Left hindlimb (tissue), 1 donor: Measurements from ENCODE around the gene GABRG3.

ENCODE experiments used
- DNase-seq: peaks from one replicate; pipeline ENCODE4 v3.0.0-alpha.2; 2018

GABRG3 gene

DNA sequence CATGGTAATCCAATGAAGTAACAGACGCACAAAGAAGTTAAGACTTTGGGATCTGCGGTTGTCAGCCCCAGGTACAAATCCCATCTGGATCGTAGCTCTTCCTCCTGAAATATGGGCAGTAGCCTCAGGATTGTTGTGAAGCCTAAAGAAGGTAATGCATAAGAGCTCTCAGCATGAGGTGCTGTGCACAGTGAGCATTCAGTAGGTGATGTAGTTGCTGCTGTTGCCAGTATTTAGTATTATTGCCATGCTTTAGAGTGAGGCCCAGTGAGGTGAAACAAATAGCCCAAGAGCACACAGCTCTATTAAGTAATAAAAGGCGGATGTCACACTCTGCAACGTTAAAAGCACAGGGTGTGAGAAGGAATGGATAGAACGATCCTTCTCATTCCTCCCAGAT lies 225.7 kb downstream of the GABRG3 start:
- no peak for DNase-seq

DNA sequence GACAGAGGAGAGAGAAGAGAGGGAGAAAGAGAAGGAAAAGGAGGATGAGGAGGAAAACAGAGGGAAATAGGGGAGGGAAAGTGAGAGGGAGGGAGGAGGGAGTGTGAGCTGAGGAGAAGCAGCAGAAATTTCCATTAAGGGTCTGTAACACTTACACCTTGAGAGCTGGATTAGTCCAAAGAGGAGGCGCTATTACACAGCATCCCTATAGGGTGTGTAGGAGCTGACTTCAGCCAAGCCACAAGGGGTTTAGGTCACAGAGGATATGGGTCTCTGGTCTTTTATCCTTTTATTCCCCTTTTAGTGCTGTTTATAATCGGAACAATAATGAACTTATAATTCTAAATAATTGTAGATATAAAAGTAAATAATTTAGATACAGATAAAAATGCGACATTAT lies 230.4 kb downstream of the GABRG3 start:
- DNase-seq, result no peak

DNA sequence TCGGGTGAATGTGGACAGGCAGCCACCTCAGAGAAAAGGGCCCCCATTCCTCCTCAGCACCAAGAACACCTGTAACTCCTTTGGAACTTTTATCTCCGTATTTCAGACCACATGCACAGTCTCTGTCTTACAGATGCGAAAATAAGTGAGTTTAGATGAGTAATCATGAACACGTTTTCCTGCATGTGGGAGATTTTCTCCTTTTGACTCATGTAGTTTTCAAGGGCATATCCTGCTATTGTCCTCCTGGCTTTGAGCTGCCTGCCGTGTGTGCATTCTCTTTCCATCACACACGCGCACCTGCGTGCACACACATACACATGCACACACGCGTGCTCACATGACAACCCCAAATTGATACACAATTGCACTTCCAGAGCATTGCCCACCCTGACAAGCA lies 239.2 kb downstream of the GABRG3 start:
- DNase-seq, result no peak

DNA sequence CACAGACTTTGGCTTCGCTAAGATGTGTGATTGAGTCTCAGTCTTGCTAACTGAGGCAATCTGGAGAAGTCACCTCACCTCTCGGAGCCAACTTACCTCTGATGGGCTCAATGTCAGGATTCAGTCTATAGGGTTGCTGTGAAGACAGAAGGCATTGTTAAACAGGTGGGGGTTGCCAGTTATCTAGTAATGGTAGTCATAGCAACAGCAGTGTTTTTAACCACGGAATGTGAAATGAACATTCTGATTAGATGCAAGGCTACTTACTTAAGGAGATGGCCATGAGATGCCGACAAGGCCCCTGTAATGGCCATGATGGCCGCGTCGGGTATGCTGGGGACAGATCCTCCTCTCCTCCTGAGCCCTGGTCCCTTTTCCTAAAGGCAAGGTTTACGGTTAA lies 243.1 kb downstream of the GABRG3 start:
- DNase-seq, result no peak

DNA sequence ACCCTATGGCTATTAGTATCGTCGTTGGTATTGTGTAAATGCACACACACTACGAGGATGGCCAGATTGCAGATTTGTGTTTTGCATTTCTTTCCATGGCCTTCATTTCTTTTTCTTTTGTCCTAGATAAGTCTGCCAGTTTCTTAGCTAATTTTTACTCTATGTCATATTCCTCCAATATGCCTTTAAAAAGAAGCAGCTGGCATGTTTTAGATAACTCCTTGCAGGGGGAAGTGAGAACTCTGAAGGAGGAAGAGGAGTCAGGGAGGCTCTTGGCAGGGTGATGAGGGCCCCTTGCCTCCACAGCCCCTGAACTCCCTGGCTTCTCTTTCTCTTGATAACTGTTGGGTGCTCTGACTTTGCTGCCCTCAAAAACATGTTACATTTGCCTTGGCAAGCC lies 244.0 kb downstream of the GABRG3 start:
- no peak for DNase-seq

DNA sequence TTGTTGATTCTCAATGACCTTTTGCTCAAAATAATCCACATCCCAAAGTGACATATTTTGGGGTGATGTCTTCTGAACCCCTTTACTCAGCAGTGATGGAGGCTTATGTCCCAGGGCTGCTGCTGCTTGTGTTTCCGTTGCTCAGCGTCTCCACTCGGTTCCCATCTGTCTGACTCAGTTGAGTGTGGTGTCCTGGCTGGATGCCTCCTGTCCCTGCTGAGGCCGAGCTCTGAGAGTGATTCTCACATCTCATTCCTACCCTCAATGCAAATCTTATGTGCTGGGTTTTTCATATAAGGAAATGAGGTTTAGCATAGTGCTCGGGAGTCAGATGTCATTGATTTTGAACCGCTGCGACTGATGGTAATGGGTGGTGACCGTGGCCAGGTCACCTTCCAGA lies 247.4 kb downstream of the GABRG3 start:
- no peak for DNase-seq

DNA sequence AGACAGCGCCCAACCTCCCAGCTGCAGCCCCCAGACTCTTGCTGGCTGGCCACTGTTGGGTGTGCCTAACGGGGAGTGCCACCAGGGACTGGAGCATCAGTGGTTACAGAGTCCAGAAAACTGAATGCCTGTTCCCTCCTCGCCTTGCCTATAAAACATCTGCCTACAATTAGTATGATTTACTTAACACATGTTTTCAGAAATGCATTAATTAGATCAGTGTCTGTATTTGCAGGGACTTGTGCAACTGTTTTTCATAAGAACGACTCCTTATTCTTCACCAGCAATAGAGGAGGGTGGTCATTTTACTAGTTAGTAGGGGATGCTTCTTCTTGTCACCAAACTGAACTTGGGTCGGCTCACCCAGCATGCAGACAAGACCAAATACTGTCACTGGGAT lies 248.7 kb downstream of the GABRG3 start:
- no peak for DNase-seq

DNA sequence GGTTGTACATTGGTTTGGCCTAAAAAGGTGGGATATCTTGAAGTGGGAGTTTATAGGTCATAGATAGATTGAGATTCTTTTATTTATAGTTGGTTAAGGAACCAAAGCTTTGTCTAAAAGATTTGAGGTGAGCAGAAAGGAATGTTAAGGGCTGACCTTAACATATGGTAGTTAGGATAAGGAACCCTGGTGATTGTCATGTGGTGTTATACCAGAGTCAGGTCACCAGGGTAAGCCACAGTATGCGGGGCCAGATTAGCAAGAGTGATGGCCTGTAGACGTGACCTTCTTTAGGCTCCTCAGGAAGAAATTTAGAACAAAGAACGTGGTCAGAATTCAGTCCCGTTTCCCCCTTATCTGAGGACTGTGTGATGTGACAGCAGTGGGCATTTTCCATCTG lies 249.2 kb downstream of the GABRG3 start:
- no peak for DNase-seq

DNA sequence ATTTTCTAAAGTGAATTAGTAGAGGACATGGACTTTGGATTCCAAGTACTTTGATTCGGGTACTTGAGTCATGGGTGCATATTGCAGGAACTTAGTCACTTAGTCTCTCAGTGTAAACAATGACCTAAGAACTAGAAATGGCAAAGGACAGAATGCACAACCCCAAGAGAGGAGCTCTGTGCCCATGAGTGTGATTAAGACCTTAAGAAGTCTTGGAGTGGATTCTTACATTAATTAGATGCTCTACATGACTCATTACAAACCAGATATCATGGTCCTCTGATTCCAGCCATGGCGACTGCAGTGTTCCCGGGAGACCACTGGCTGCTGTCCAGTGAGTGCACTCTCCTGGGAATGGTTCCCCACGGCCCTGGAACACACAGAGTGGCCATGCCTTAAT lies 251.5 kb downstream of the GABRG3 start:
- no peak for DNase-seq

DNA sequence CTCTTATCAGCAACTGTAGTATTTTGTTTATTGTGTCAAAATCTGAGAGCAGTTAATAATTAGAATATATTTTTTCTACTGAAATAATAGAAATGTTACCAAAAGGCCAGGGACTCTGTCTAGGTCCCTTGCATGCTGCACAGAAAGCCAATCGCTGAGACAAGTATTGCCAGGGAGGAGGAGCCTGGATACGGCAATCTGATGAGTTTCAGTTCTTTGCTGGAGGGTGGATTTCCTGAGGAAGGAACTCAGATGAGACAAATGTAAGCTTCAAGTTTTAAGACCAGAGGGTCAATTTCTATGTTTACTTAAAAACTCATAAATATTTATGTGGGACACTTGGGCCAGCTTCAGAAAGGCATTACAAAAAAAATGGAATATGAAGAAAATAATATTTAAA lies 252.2 kb downstream of the GABRG3 start:
- no peak for DNase-seq

DNA sequence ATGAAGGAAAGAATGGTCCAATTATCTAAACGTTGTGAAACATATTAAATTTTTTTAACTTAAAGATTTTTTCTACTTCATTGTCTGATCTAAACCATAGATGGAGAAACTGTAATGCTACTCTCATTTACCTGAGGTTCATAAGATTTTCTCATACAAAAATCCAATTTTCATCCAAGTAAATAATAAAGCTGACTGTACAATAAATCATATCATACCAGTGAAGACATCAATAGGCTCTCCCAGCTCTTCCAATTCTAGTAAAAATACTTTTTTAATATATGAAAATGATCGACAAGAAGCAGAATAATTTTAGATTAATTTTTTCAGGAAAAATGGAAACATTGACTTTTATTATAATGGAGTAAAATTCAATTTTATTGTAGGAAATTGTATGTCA lies 260.8 kb downstream of the GABRG3 start:
- DNase-seq, result no peak

DNA sequence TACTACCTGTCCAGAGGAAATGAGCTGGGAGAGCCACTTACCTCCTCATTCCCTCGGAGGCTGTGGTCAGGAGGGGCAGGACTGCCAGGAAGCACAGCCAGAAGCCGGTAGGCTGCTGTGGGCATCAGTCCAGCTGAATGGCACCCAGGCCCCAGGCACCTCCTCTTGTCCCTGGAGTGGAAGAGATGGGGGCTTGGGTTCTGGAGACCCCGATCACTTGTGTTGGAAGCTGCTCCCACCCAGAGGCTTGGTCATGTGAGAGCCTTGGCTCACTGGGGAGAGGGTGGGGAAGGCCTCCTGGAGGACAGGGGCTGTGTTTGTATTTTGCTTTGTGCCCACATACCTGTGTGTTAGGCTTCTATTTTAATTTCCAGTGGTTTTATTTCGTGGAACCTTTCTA lies 261.9 kb downstream of the GABRG3 start:
- no peak for DNase-seq

DNA sequence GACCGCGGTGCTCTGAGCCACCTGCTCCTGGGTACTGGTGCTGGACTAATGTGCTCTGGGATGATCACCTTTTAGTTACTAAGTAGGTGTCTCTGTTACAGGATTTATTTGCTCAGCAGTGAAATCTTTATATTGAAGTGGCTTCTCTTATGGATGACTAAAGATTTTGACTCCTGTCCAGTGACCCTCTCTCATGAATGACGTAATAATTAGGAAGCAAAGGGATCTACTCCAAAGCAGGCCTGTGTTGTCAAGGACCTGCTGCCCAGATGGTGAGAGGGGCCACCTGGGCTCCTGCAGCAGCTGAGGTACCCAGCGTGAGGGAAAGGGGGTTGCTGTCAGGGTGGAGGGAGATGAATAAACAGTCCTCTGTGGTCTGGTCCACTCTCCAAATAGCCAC lies 263.6 kb downstream of the GABRG3 start:
- DNase-seq, result no peak

DNA sequence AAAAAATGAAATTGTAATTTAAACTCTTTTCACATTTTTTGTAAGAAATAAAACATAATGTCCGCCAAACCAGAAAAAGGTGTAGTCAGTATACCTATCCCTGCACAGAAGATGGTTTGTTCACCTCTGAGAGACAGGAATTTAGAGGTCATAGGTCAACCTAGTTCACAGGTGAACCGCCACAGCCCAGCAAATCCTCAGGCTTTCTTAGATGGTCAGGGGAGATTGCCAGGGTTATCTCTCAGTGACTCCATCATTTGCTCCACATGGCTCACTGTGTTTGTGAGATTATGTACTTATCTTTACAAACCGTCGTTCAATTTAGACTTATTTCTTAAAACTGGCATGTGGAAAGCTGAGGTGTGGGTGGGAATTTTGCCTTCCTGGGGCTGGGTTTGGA lies 264.2 kb downstream of the GABRG3 start:
- DNase-seq, result no peak

DNA sequence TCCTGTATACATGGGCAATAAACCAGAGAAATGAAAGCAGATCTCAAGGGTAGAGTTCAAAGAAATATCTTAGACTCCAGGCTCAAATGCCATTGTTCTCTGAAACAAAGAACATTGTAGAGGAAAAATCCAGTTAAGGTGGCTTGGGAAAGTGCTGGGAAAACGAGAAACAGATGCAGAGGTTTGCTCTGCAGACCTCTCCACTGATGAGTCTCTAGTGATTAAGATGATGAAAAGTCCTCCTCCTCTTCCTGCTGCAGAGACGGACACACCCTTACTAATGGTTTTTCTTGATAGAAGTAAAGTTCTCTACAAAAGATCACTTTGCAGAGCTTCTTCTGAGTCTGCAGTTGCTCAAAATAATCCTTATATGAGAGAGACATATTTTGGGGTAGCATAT lies 264.7 kb downstream of the GABRG3 start:
- DNase-seq, result no peak

DNA sequence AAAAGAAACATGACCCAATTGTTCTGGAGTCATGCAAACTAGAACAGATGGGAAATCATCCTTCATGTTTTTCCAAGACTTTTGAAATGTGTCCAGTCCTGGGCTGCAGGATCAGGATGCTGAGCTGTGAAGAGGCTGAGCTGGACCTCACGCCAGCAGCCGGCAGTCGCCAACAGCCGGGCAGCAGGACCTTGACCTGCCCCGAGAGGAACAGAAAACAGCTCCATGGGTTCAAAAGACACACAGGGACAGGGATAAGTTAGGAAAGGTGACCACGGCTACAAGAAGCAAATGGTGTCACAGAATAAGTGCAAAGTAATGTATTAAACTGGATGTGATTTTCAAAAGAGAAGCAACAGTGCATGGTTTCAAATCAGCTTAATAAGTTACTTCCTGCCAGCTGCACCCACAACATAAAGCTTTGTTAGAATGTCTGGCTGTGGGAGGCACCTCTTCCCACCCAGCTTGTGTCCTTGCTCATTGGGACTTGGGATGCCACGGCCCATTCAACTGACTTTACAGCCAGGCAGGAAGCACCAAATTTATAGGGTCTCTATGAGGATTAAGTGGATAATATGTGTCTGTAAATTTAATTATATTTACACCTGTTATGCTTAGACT lies 266.4 kb downstream of the GABRG3 start:
- no peak for DNase-seq

DNA sequence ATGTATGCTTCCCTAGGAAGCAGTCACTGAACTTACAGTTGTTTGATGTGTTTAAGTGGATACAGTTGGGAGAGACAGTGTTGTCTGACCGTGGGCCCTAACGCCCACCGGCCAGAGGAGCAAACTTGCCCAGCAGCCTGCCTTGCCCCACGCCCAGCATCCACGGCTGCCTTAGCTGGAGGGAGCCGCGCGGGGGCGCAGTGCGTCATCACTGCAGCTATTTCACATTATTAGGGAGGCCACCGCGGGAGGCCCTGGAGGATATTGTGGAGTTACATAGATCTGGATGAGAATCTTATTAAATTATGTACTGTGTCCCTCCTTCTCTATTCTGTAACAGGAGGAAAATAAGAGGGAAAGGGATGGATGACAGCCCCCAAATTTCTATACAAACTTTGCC lies 267.2 kb downstream of the GABRG3 start:
- DNase-seq, result no peak

DNA sequence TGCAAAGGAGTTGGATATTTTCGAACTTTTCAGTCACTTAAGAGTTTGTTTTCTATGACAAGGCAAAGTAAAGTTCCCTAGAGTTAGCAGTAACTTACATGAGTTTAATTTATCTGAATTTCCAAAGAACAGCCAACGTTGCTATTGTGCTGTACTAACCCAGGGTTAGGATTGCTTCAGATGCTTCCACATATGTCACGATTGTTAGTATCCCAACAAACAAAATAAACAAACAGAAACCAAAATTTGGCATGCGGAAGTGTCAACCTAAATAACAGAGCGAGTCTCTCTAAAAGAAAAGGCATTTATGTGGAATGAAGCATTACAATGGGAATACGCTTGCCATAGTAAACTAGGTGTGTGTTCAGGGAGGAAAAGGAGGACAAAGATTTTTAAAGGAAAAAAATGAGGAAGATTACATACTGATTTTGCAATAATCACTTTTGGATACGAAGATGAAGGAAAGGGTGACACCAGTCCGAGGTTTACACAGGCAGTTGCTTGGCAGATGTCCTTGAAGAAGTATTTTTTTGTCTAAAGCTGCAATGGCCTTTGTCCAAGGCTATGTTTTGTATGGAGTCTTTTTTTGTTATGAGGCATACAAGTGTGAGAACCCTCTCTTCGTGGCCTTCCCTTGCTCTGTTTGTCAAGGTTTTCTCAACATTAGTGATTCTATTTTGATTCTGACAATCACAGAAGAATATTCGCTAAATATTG lies 267.9 kb downstream of the GABRG3 start:
- no peak for DNase-seq

DNA sequence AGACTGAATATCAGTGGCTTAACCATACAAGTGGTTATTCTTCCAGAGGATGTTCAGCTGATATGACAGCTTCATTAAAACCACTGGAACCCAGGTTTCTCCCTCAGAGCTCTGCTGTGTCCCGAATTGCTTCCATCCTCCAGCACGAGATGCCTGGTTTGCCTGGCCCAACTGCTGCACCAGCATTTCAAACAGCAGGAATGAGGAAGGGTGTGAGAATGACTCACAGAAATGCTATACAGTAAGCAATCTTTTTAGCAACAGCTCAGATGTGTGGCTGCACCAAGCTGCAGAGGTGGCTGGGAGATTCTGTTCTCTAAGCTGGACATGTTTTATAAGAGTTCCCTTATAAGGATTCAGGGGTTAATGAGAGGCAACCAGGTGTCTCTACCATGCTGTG lies 271.0 kb downstream of the GABRG3 start:
- DNase-seq, result no peak

DNA sequence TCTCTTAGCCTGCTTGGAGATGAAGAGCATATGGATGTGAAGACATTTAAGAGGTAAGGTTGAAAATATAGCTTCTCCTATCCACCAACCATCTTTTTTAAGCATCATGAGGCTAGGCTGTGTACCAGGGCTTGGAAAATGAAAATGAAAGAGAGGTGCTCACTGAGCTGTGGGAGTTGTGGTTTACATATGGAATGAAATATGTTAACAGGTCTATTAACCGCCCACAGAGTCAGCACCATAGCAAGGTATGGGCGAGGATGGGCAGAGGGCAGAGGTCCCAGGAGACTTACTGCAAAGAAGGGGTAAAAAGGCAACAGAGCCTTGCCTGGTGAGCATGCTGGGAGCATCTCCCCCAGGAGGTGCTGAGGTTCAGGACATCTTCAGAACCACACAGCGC lies 273.1 kb downstream of the GABRG3 start:
- DNase-seq, result no peak

DNA sequence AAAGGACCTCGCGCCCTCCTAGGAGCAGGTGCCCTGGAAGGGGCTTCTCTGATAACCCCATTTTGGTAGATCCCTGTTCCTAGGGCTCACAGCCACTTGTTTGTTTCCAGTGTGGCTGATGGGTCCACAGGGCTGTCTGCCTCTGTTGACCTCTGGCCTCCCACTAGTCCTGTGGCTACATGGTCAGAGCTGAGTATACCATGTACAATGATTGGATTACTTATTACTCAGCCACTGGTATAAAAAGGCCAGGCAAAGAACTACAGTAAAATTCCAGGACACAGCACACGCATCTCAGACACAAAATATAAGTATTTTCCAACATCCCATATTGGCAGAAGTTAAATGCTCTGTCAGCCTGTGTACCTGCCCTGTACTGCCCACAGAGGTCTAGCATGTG lies 277.3 kb downstream of the GABRG3 start:
- DNase-seq, result no peak

DNA sequence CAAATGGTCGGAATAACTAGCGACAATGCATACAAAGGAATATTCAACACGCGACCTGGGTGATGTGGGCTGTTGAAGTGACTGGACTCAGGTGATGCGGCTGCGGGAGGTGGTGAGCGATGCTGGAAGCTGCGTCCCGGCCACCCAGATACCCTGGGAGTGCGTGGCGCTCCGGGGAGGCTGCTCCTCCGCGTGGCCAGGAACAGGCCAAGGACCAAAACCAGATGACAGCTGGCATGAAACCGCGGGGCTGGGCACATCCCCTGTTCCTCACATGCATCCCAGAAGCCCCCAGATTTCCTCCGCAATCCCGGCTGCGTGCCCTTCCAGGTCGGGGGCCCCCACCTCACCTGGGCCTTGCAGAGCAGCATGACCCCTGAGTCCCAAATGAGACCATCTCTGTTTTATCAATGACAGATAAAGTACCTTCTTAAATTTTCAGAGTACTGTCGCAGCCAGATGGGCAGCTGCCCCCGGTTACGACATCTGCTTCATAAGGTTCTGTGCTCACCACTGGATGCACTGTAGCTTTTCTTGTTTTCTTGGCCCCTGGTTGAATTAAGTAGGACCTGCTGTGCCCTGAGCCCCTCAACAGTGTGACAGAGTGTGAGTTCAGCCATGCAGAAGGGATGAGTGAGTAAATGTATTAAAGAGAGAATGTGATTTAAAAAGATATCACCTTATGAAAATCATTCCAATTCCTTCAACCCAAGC lies 278.2 kb downstream of the GABRG3 start:
- DNase-seq, result no peak

DNA sequence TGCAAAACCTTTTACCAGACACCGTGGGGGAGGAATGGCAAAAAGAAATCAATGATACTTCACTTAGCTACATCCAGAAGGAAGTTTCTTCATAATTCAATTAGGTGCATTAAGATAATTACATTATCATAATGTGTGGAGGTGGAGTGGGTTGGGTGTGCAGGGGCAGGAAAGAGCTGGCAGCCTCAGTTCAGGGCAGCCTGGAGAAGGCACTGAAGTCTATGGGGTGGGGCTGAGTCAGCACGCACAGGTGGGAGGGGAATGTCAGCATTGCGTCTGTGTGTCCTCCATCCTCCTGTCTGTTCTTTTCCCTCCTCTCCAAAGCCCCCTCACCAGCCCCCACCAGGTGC lies 278.8 kb downstream of the GABRG3 start:
- DNase-seq, result no peak

DNA sequence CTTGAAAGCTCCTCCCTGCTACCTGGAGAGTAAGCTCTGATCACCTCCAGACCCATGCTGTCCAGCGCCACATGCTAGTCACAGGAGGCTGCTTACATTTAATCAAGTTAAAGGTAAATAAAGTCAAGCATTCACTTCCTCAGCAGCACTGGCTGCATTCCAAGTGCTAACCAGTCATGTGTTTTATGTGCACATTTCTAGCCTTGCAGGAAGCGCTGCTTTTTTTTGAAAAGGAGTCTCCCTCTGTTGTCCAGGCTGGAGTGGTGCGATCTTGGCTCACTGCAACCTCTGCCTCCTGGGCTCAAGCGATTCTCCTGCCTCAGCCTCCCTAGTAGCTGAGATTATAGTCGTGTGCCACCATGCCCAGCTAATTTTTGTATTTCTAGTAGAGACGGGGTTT lies 279.2 kb downstream of the GABRG3 start:
- DNase-seq, result no peak

DNA sequence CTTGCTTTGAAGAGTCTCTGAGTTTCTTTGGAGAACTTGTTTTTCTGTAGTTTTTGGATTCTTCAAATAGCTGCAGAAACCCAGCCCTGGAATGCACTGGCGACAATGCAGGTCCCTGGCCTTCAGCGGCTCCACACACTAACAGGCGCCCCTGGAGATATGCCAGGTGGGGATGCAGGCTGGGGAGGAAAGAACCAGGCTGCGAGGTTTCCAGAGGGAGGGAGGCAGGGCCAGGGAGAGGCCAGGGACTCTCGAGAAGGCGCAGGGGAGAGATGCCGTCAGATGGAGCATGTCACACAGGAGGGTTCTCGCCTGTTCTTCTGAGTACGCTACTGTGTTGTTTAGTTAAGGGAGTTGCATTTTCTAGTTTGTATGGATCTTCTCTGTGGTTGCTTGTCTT lies 283.1 kb downstream of the GABRG3 start:
- no peak for DNase-seq
